ENCODE measurements around the gene TRIM8.

DNA sequence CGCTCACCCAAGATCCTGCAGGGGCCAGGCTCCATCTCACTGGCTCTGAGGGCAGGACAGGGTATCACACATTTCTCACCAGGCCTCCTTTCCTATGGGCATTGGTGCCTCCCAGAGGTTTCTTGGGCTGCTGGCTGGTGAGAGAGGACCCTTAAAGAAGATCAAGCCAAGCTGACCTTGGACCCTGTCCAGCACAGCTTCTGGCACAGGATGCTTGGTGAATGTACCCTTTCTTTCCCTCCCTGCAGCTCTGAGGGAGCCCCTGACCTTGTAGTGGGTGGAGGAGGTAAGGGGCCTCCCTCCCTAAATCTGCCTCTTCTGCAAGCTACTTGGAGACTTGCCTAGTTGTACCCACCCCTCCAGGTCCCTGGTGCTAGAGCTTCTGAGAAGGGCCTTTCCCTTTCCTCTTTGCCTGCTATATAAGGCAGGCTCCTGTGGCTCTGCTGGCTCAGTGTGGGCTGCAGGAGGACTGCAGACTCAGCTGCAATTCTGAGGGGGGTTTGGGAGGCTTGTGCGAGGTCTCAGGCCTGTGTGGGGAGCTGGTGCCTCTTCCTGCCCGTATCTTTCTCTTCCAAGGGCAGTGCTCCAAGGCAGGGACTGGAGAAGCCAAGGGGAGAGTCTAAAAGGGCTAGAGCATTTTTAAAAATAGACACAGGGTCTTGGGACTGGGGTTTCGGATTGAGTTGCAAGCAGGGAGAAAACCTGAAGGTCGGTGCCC, 11.7 kb upstream of the TRIM8 start:
- TF ChIP-seq, protein P1, sequence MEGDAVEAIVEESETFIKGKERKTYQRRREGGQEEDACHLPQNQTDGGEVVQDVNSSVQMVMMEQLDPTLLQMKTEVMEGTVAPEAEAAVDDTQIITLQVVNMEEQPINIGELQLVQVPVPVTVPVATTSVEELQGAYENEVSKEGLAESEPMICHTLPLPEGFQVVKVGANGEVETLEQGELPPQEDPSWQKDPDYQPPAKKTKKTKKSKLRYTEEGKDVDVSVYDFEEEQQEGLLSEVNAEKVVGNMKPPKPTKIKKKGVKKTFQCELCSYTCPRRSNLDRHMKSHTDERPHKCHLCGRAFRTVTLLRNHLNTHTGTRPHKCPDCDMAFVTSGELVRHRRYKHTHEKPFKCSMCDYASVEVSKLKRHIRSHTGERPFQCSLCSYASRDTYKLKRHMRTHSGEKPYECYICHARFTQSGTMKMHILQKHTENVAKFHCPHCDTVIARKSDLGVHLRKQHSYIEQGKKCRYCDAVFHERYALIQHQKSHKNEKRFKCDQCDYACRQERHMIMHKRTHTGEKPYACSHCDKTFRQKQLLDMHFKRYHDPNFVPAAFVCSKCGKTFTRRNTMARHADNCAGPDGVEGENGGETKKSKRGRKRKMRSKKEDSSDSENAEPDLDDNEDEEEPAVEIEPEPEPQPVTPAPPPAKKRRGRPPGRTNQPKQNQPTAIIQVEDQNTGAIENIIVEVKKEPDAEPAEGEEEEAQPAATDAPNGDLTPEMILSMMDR (IDR thresholded peaks at IDR 0.05): no peak
- TF ChIP-seq EZH2 (IDR thresholded peaks at IDR 0.05): no peak

Measured in neural progenitor cell (in vitro differentiated cells).